Fibroblast of lung (primary cell): ENCODE data around the gene ZNF765.
"Not testable (repeated sequence)": the region's sequence is repeated elsewhere in the genome, so short reads cannot be mapped to it uniquely, and the experiment has no call there.

Experiments used
- CTCF ChIP-seq, 2 donors: IDR thresholded peaks in 1 of 2; conservative IDR thresholded peaks in 1 of 2; 1 replicate in 1 of 2; 2 replicates in 1 of 2; pipeline ENCODE4 v1.5.1; 2011 to 2012; ENCODE audit warnings: low read length in 2 of 2, control low read depth in 1 of 2, inconsistent platforms in 1 of 2, low read depth in 1 of 2, mild to moderate bottlenecking in 1 of 2
- EZH2 ChIP-seq: IDR thresholded peaks from 2 replicates; pipeline ENCODE4 v1.5.1; 2012; ENCODE audit warnings: low read length, control low read depth, mild to moderate bottlenecking; ENCODE audit errors: missing control alignments

GRCh38 chr19:53474832-53475231, 79.9 kb downstream of the ZNF765 start:
- TF ChIP-seq EZH2; CTCF (conservative IDR thresholded peaks at IDR 0.05 in 1 of 2, IDR thresholded peaks at IDR 0.05 in 1 of 2; ENCODE audit: low read depth in 1 of 2, low read length in 2 of 2): not testable (repeated sequence)
